ENCODE measurements around the gene TNRC6C.
A peak's percentile ranks its signal among the peaks of the same experiment; 100 is the strongest.

The TNRC6C gene

DNA sequence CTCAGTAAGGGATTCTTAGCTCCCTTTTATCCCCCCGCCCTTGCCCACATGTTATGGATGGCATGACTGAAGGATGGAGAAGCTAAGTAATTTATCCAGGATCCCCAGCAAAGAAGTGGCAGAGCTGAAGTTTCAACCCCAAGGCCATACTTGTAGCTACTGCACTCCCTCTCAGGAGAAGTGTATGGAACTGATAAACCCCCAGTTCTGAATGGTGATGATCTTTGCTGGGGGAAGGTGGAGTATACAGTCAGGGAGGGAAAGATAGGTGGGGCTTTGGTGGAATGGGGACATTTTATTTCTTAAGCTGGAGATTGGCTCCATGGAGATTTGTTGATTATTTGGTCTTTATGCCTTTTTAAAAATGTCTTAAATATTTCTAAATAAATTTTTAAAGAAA lies 58.3 kb downstream of the TNRC6C start:
- no peak for DNase-seq

GRCh38 chr17:78019367-78019975 lies 61.0 kb downstream of the TNRC6C start:
- peak; percentile 42 for DNase-seq

DNA sequence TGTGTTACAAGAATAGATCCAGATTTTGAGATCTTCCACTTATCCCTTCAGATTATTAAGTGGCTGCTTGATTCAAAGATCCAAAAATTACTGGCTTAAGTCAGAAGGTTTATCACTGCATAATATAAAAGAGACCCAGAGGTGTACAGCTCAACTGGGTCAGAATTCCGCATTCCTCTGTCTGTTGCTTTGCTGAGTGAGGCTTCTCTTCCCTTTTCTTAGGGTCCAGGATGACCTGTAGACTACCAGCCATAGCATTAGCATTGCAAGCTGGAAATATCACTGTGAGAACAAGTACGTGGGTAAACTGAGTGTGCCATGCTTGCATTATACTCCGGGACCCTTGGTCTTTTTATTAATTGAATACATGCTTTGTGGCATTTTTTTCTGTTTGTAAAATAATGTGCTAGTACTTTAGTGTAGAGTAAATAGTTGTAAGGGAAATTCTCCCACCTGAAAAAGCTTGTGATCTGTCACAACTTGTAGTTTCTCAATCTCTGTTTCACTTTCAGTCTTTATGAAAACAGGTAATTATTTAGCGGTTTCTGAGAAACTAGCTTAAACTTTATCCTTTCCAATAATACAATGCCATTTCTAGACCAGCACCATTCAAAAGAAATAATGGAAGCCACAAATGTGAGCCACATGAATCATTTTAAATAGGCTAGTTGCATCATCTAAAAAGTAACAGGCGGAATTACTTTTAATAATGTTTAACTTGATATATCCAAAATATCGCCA lies 61.6 kb downstream of the TNRC6C start:
- peak; percentile 7 for DNase-seq

DNA sequence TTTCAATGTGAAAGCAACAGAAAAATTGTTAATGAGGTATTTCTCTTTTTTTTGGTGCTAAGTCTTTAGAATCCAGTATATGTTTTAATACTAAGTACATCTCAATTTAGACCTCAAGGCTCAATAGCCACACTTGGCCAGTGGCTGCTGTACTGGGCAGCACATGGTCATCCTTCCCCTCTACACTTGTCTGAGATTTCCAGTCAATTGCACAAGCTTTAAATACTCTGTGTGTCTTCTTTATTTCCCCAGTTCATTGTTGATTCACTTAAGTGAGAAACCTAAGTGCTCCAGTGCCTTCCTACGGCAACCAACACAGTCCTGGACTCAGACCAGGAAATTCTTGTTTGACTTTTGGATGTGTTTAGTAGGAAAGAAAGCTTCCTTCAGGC lies 62.2 kb downstream of the TNRC6C start:
- DNase-seq = no peak

- DNase-seq = no peak
Measured at GRCh38 chr17:78022425-78022824, 63.9 kb downstream of the TNRC6C start.

GRCh38 chr17:78023042-78023441 lies 64.5 kb downstream of the TNRC6C start:
- no peak for DNase-seq

- DNase-seq = no peak
Measured at GRCh38 chr17:78026381-78026780, 67.9 kb downstream of the TNRC6C start.

GRCh38 chr17:78027121-78027520 lies 68.6 kb downstream of the TNRC6C start:
- no peak for DNase-seq

DNA sequence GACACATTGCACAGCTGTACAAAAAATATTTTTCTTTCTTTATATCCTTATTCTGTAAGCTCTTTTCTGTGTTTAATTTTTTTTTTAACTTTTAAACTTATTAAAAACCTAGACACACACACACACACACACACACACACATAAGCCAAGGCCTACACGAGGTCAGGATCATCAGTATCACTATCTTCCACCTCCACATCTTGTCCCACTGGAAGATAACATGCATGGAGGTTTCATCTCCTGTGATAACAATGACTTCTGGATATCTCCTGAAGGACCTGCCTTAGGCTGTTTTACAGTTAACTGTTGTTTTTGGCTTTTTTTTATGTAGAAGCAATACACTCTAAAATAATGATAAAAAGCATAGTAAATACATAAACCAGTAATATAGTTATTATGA lies 71.2 kb downstream of the TNRC6C start:
- DNase-seq = no peak

- DNase-seq = no peak
Measured at GRCh38 chr17:78031435-78031834, 72.9 kb downstream of the TNRC6C start.

DNA sequence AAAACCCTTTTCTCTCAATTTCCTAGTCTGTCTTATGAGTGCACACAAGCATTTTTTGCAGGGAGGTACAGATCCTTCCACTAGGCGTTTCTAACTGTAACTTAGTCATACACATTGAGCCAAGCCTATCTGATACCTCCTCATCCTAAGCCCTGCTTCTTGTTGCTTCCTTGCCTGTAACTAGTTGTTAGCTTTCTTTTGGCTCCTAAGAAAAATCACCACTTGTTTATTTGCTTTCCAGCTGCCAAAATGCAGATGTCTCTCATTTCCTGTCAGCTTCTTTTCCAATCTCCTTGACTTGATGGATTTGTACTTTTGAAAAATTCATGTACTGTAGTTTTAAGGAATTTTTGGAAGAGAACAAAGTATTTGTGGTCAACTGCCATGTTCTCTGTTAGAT lies 73.7 kb downstream of the TNRC6C start:
- no peak for DNase-seq

GRCh38 chr17:78034429-78035091 lies 76.1 kb downstream of the TNRC6C start:
- no peak for DNase-seq

GRCh38 chr17:78037280-78037679 lies 78.8 kb downstream of the TNRC6C start:
- DNase-seq = no peak

GRCh38 chr17:78038748-78039288 lies 80.3 kb downstream of the TNRC6C start:
- DNase-seq = no peak

- no peak for DNase-seq
Measured at GRCh38 chr17:78039581-78039980, 81.1 kb downstream of the TNRC6C start.

DNA sequence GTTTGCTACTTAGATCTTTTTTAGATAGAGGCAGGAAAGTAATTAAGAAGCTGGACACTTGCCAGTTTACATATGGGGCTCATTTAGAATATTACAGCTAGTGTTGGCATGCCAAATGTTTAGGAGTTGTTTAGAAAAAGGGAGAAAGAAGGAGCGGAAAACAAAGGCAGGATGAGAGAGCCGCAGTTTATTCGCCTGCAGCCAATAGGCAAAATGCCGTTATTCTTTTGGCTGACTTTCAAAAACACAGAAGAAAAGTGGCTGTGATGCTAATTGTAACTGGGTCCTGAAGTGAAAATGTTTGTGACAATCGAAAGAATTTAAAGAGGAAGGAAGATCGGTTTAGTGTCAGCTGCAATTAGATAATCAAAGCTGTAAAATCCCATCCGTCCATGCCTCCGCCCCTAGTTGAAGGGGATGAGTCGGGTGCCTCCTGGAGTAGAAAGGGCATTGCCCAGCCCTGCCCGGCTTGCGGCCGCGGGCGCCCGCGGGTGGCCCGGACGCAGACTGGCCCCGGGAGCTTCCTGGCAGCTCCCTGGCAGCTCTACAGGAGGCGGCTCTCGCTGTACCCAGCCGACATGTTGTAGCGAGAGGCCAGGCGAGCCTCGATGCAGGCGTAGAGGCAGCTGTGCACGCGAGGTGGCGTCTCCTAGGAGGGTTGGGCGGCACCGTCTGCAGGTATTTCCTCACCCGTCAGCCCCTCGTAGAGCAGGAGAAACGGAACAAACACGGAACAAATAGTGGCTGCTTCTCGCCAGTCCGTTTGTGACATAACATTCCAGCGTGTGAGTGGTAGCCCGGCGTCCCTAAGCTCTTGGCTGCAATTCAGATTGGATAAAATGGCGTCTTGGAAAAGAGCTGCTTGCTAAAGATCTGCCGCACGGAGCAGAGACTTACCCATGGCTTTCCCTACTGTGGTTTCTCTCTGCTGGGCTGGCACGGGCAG lies 82.2 kb downstream of the TNRC6C start:
- peak; percentile 30 for DNase-seq

GRCh38 chr17:78041386-78042179 lies 83.1 kb downstream of the TNRC6C start:
- DNase-seq = no peak

DNA sequence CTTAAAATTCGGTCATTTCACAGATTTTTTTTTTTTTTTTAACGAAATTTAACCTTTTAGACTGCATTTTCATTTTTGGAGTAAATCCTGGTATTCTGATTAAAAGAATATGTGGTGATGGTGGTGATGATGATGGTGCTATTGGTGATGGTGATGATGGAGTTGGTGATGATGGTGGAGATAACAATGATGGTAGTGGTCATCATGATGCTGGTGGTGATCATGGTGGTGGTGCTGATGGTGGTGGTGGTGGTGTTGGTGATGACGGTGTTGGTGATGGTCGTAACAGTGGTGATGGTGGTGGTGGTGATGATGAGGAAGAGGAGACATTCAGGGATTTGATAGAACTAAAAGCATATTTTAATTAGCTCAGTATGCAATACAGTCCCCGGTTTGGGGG lies 84.0 kb downstream of the TNRC6C start:
- DNase-seq = no peak

GRCh38 chr17:78043031-78043430 lies 84.5 kb downstream of the TNRC6C start:
- DNase-seq = no peak

GRCh38 chr17:78044280-78044835 lies 85.9 kb downstream of the TNRC6C start:
- DNase-seq = no peak

- no peak for DNase-seq
Measured at GRCh38 chr17:78045316-78045715, 86.8 kb downstream of the TNRC6C start.

- no peak for DNase-seq
Measured at GRCh38 chr17:78046923-78047322, 88.4 kb downstream of the TNRC6C start.
